K562 (cell line): ENCODE results near the gene TESMIN. TPM values are rescaled to one million over a fixed set of nuclear protein-coding genes. Genes with fewer than 3 reads are reported as not detected.
A peak's percentile ranks its signal among the peaks of the same experiment; 100 is the strongest.

Experiments
- ARID1B ChIP-seq: fragments of 450-650 bp; IDR thresholded peaks from 2 replicates; pipeline ENCODE4 v1.6.1; 2016; ENCODE audit warnings: antibody characterized with exemption, mild to moderate bottlenecking, inconsistent platforms
- CUX1 ChIP-seq: fragments of 200-800 bp; sonication (Bioruptor generic); IDR thresholded peaks from 2 replicates; pipeline ENCODE4 v1.6.1; 2016; ENCODE audit warnings: missing genetic modification characterization, missing compliant biosample characterization
- E4F1 ChIP-seq: fragments of 250-450 bp; sonication (Bioruptor Pico); IDR thresholded peaks from 2 replicates; pipeline ENCODE4 v1.5.0; 2021; ENCODE audit warnings: mild to moderate bottlenecking, borderline replicate concordance
- FOXM1 ChIP-seq, 2 experiments: fragments of 450-650 bp in 1 of 2; sonication (generic) in 1 of 2; formaldehyde crosslinking in 1 of 2; IDR thresholded peaks; 2 replicates each; pipeline versions ENCODE4 v1.6.1 to v1.9.0; 2017 to 2022; ENCODE audit warnings: low read depth in 2 of 2, mild to moderate bottlenecking in 2 of 2, missing genetic modification reagents in 1 of 2, moderate library complexity in 1 of 2
- IRF2 ChIP-seq: sonication (generic); formaldehyde crosslinking; IDR thresholded peaks from 2 replicates; pipeline ENCODE4 v1.8.1; 2022; ENCODE audit warnings: mild to moderate bottlenecking, missing genetic modification reagents
- IRF9 ChIP-seq: fragments of 450-650 bp; IDR thresholded peaks from 2 replicates; pipeline ENCODE4 v1.6.1; 2016; ENCODE audit warnings: missing biosample characterization, missing genetic modification characterization
- KDM1A ChIP-seq, 2 experiments: fragments of 450-650 bp; IDR thresholded peaks; 2 replicates each; pipeline ENCODE4 v1.6.1; 2016; ENCODE audit warnings: mild to moderate bottlenecking in 2 of 2
- NR1H2 ChIP-seq: sonication (generic); formaldehyde crosslinking; IDR thresholded peaks from 2 replicates; pipeline ENCODE4 v1.4.0; 2020; ENCODE audit warnings: mild to moderate bottlenecking, missing genetic modification reagents
- POU5F1 ChIP-seq: fragments of 150-350 bp; IDR thresholded peaks from 2 replicates; pipeline ENCODE4 v1.6.1; 2014; ENCODE audit warnings: borderline replicate concordance, low read length, low read depth, mild to moderate bottlenecking; ENCODE audit not compliant: partially characterized antibody
- RFX7 ChIP-seq: fragments of 250-450 bp; sonication (Bioruptor Pico); IDR thresholded peaks from 2 replicates; pipeline ENCODE4 v1.5.1; 2021; ENCODE audit warnings: mild to moderate bottlenecking
- SRSF7 ChIP-seq: fragments of 200-400 bp; formaldehyde crosslinking; optimal IDR thresholded peaks from 2 replicates; pipeline ENCODE3; 2017; ENCODE audit warnings: mild to moderate bottlenecking, low read depth, low read length
- TAF7 ChIP-seq: fragments of 450-650 bp; IDR thresholded peaks from 2 replicates; pipeline ENCODE4 v1.6.1; 2016; ENCODE audit warnings: missing genetic modification characterization, missing compliant biosample characterization
- TEAD2 ChIP-seq: fragments of 450-650 bp; IDR thresholded peaks from 2 replicates; pipeline ENCODE4 v1.6.1; 2016; ENCODE audit warnings: missing genetic modification characterization, control low read depth, missing compliant biosample characterization
- TSHZ1 ChIP-seq: fragments of 250-450 bp; sonication (Bioruptor Pico); IDR thresholded peaks from 2 replicates; pipeline ENCODE4 v1.4.0; 2020; ENCODE audit warnings: mild to moderate bottlenecking, moderate library complexity
- ZFP1 ChIP-seq: fragments of 450-650 bp; formaldehyde crosslinking; IDR thresholded peaks from 2 replicates; pipeline ENCODE4 v1.4.0; 2020; ENCODE audit warnings: mild to moderate bottlenecking, mixed read lengths
- ZNF175 ChIP-seq: fragments of 200-800 bp; sonication (Bioruptor generic); IDR thresholded peaks from 2 replicates; pipeline ENCODE4 v1.6.1; 2016; ENCODE audit warnings: low read depth, mild to moderate bottlenecking, missing genetic modification characterization, missing compliant biosample characterization
- ZNF436 ChIP-seq: fragments of 250-450, 450-650 bp; sonication (Bioruptor Pico); formaldehyde crosslinking; IDR thresholded peaks from 2 replicates; pipeline ENCODE4 v1.7.0; 2020; ENCODE audit warnings: mild to moderate bottlenecking
- polyA plus RNA-seq, 8 experiments: library from polyadenylated mRNA; depleted of rRNA in 4 of 8; stranded (reverse) in 5 of 8; unstranded in 3 of 8; fragments of >200 nt; fragmentation: Nextera tagmentation in 2 of 8; fragmentation: Illumina TruSeq in 1 of 8; extraction: Ambion mirVana in 2 of 8; extraction: Trizol in 1 of 8; gene quantifications; 2 replicates each; pipeline versions ENCODE4 v1.2.1 to v1.2.3, GENCODE V29; 2011 to 2014; ENCODE audit warnings: inconsistent platforms in 1 of 8, missing spikeins in 1 of 8
- total RNA-seq, 7 experiments: library from RNA; depleted of rRNA in 6 of 7; stranded (reverse); fragments of >200 nt in 6 of 7; fragmentation: Illumina TruSeq in 2 of 7; extraction: Trizol in 2 of 7; gene quantifications; 2 replicates each; pipeline versions ENCODE4 v1.2.1 to v1.2.3, GENCODE V29; 2011 to 2021; ENCODE audit warnings: low replicate concordance in 1 of 7

The TESMIN gene
- total and polyA plus RNA-seq, 9 of the 15 experiments (the other 6 are each of a cell fraction or from before 2014, with no cell fraction given), result 8.9 to 50.5 (median 15.0) TPM

GRCh38 chr11:68677432-68677831 lies 73.9 kb downstream of the TESMIN start (continued):
- TF ChIP-seq CUX1 (CRISPR knock-in tag) (no peak), ZNF436 (CRISPR knock-in tag) (no peak), ZNF175 (CRISPR knock-in tag) (no peak), E4F1 (CRISPR knock-in tag) (no peak), ARID1B (peak; percentile 68), IRF9 (no peak), ZFP1 (CRISPR knock-in tag) (no peak), IRF2 (no peak), RFX7 (no peak), TEAD2 (tag) (no peak), FOXM1 (IDR thresholded peaks at IDR 0.05; ENCODE audit: low read depth) (no peak), FOXM1 (CRISPR knock-in tag; IDR thresholded peaks at IDR 0.05; ENCODE audit: low read depth) (no peak), TAF7 (tag) (no peak), KDM1A (IDR thresholded peaks at IDR 0.05) (no peak), TSHZ1 (CRISPR knock-in tag) (no peak), POU5F1 (no peak), SRSF7 (no peak), NR1H2 (no peak)
